GM21576 (cell line): ENCODE results near the gene SP110.
A peak's percentile ranks its signal among the peaks of the same experiment; 100 is the strongest.

ENCODE experiments used
- ATAC-seq: cut with Tn5 transposase; IDR thresholded peaks from one replicate; pipeline ENCODE4 v1.9.1; 2021; ENCODE audit warnings: mild to moderate bottlenecking, moderate library complexity; ENCODE audit not compliant: unreplicated experiment

SP110 gene

GRCh38 chr2:230172852-230173251, 46.9 kb downstream of the SP110 start:
- no peak for ATAC-seq

- ATAC-seq, result no peak
These were observed 47.6 kb downstream of the SP110 start for GRCh38 chr2:230172156-230172555.

GRCh38 chr2:230170532-230170931, 49.3 kb downstream of the SP110 start:
- no peak for ATAC-seq

GRCh38 chr2:230166557-230167170, 53.1 kb downstream of the SP110 start:
- ATAC-seq, result no peak

GRCh38 chr2:230164139-230164538, 55.6 kb downstream of the SP110 start:
- ATAC-seq, result no peak

- no peak for ATAC-seq
These were observed 56.8 kb downstream of the SP110 start for GRCh38 chr2:230162981-230163380.

GRCh38 chr2:230161184-230161583, 58.6 kb downstream of the SP110 start:
- ATAC-seq, result no peak

GRCh38 chr2:230160112-230160660, 59.6 kb downstream of the SP110 start:
- no peak for ATAC-seq

GRCh38 chr2:230158468-230158867, 61.3 kb downstream of the SP110 start:
- ATAC-seq, result no peak

- no peak for ATAC-seq
These were observed 62.7 kb downstream of the SP110 start for GRCh38 chr2:230156782-230157699.

GRCh38 chr2:230155359-230155758, 64.4 kb downstream of the SP110 start:
- no peak for ATAC-seq

- ATAC-seq, result no peak
These were observed 66.3 kb downstream of the SP110 start for GRCh38 chr2:230153390-230153976.

- no peak for ATAC-seq
These were observed 67.5 kb downstream of the SP110 start for GRCh38 chr2:230152334-230152733.

GRCh38 chr2:230144355-230144754, 75.4 kb downstream of the SP110 start:
- ATAC-seq, result no peak

- ATAC-seq, result no peak
These were observed 79.1 kb downstream of the SP110 start for GRCh38 chr2:230140667-230141066.

- no peak for ATAC-seq
These were observed 81.8 kb downstream of the SP110 start for GRCh38 chr2:230137902-230138539.

- no peak for ATAC-seq
These were observed 84.7 kb downstream of the SP110 start for GRCh38 chr2:230135130-230135525.

GRCh38 chr2:230134496-230135129, 85.2 kb downstream of the SP110 start:
- peak; percentile 63 for ATAC-seq

- no peak for ATAC-seq
These were observed 88.4 kb downstream of the SP110 start for GRCh38 chr2:230131366-230131765.

GRCh38 chr2:230130668-230131364, 89.0 kb downstream of the SP110 start:
- ATAC-seq, result no peak
